Activated CD4-positive, alpha-beta T cell treated with anti-CD3 and anti-CD28 coated beads, Interleukin-2, amount 50 U/mL, for 24 hours (primary cell): ENCODE measurements around the gene NUDT6.
"Not testable (repeated sequence)": the region's sequence is repeated elsewhere in the genome, so short reads cannot be mapped to it uniquely, and the experiment has no call there.

Experiments used
- DNase-seq, 2 donors: peaks; one replicate each; pipeline ENCODE4 v3.0.0-alpha.2; 2020; ENCODE audit warnings: low read depth in 1 of 2, low spot score in 1 of 2

Gene NUDT6

GRCh38 chr4:122879001-122879400 lies 43.4 kb downstream of the NUDT6 start:
- DNase-seq, result no peak

DNA sequence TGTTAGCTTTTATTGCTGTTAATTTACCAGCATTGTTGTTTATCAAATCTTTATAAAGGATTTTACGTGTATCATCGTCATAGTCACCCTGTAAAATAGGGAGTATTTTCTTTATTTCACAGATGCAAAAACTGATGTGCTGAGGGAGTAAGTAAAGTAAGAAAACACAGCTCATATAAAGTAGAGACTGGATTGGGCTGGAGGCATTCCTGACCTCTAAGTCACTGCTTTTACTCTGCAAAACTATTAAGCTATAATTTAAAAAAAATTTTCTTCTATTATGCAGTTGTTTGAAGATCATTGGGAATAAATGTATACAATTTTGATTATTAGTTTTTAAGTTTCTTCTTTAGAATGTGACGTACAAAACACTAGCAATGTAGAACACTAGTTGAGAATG lies 45.9 kb downstream of the NUDT6 start:
- DNase-seq, result no peak

DNA sequence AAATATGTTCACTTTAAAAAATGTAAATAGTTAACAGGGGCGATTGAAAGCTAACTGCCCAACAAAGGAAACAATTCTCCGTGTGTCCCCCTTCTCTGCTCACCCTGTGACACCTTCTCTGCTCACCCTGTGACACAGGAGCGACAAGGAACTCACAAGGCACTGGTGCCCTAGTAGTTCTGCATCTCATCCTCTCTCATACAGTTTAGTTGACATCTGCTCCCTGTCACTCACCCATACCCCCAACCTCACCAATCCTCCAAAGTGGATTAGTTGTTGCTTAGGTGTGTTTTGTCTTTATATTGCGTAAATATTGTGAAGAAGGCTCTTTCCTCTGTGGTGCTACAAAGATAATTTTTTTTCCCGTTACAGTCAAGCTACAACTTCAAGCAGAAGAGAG lies 46.4 kb downstream of the NUDT6 start:
- no peak for DNase-seq

DNA sequence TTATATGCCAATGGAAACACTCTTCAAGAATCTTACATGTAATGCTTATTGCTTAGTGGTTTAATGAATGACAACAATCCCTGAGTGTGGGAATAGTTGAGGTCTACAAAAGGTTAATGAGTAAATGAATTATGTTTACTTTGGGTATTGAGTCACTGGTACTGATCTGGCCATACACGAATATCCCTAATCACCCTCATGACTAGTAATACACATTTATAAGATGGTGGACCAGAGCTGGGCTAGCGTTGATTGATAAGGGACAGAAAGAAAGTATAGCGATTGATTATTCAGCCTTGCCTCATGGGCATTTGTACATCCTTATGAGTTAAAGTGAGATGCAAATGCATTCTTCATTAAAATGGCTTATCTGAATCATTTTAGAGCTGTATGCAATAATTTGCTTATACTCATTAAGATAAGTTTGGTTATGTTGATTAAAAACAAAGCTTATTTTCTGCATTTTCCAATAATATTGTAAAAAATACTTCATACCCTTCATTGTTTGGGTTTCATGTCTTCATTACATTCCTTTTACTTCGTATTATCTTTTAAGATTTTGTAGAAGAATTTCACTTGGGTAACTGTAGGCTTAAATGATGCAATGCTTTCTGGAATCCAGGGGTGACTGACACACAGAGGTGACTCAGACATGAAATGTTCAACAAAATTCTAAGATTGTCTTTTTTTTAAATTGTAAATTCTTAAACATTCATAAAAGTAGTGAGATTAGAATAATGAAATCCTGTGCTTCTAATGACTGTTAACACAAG lies 48.4 kb downstream of the NUDT6 start:
- no peak for DNase-seq

DNA sequence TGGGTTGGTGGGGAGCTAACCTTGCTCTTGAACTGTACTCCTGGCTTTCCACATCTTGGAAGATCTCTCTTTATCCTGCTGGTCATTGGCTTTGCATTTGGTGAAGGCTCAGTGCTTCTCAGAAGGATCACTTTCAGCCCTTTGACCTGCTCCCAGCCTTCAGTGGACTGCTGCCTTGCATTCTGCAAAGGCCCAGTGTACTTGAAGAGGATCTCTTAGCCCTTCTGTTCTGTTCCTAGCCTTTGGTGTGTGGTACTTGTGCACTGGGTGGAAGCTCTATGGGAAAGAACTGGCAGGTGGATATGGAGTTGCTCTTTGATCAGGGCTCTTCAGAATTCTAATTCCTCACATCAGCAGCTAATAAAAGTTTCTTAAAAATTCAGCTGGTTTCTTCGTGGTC lies 49.3 kb downstream of the NUDT6 start:
- DNase-seq, result no peak

- not testable (repeated sequence) for DNase-seq
Measured at GRCh38 chr4:122868235-122868634, 54.2 kb downstream of the NUDT6 start.

GRCh38 chr4:122865425-122865824 lies 57.0 kb downstream of the NUDT6 start:
- DNase-seq, result no peak

GRCh38 chr4:122863639-122864038 lies 58.8 kb downstream of the NUDT6 start:
- no peak for DNase-seq

DNA sequence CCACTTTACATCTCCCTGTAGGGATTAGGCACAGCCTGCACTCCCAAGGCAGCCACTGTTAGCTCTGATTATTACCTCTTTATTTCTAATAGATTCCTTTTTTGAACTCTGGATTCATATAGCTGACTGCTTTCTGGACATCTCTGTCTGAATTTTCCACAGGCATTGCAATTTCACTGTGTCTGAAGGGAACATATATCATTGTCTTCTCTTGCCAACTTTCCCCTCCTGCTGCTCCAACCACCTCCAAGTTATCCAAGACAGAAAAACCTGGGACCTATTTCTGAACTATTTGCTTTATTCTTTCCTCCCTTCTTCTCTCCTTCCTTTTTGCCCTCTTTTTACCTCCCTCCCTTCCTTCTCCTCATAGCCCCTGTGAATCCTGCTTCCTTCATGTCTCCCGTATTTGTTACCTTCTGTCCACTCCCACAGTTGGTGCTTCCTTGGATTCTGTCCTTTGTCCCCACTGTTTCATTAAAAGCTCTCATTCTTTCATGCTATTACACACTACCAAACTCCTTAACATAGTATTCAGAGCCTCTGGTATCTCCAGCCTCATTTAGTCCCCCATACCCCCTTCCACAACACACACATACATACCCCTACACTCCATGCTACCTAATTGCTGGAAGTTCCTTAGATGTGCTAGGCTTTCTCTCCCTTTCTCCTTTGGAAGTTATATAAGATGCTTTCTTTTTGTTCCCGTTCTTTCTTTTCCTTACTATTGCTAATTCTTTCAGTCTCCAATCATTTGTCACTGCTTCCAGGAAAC lies 61.0 kb downstream of the NUDT6 start:
- DNase-seq, result no peak

- DNase-seq, result no peak
Measured at GRCh38 chr4:122858705-122859104, 63.7 kb downstream of the NUDT6 start.

- no peak for DNase-seq
Measured at GRCh38 chr4:122857160-122857559, 65.2 kb downstream of the NUDT6 start.

- no peak for DNase-seq
Measured at GRCh38 chr4:122855353-122855890, 67.0 kb downstream of the NUDT6 start.

DNA sequence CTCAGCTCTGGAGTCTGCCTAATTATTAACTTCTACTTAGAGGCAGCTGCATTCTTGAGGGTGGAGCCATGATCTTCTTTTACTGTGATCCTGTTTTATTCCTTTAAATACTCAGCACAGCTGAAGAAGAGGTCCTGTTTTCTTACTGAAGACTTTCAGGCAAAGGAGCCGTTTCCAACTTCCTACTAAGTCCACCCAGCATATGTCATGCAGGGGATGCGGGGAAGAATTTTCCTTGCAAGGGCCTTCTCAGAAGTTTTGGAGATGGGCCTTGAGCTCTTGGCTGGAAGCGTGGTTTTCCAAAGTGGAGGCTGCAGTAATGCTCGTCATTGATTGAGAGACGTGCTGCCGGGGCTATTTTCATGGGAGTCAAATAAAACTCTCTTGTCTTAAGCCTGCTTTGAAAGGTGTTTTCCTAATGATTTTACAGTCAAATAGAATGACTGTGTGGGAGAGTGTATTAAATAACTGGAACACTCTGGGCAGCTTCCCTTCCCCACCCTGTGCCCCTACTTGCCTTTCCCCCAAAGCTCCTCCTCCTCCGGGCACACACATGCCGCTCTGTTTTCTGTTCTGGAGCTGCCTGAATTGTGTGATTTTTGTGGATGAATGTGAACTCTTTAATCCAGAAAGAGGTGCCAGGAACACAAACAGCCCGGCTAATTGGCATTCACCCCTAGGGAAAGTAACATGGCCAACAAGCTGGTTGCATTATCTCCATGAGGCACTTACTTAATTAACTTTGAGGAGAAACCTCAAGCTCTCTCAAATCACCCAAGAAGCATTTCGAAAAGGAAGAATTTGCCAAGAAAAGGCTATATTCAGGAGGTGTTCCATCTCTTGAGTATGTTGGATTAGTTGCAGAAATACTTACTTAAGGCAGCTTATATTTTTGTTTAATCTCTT lies 67.7 kb downstream of the NUDT6 start:
- DNase-seq, result no peak

GRCh38 chr4:122851568-122851967 lies 70.8 kb downstream of the NUDT6 start:
- DNase-seq, result no peak

GRCh38 chr4:122849789-122850188 lies 72.6 kb downstream of the NUDT6 start:
- DNase-seq, result not testable (repeated sequence)

DNA sequence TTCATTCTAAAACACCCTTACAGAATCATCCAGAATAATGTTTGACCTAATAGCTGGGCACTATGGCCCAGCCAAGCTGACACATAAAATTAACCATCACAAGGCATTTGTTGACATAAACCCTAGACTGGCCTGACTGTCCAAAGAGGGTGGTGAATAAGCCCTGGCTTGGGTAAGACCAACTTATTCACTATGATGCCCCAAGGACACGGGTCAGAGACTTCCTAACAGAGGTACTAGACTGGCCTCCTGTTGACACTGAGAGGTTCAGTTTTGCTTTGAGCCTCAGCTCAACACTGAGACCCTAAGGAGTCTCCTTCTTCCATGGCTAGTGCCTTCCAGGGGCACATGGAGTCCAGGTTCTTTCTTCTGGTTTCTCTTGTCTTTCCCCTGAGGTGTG lies 74.5 kb downstream of the NUDT6 start:
- DNase-seq, result no peak

- no peak for DNase-seq
Measured at GRCh38 chr4:122845760-122846159, 76.6 kb downstream of the NUDT6 start.

GRCh38 chr4:122845066-122845465 lies 77.3 kb downstream of the NUDT6 start:
- no peak for DNase-seq

DNA sequence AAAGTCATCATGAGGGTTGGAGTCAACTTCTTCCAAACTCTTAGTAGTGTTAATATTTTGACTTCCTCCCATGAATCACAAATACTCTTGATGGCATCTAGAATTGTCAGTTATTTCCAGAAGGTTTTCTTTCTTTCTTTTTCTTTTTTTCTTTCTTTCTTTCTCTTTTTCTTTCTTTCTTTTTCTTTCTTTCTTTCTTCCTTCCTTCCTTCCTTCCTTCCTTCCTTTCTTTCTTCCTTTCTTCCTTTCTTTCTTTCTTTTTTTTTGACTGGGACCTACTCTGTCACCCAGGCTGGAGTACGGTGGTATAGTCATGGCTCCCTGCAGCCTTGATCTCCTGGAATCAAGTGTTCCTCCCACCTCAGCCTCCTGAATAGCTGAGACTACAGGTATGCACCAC lies 78.0 kb downstream of the NUDT6 start:
- not testable (repeated sequence) for DNase-seq

DNA sequence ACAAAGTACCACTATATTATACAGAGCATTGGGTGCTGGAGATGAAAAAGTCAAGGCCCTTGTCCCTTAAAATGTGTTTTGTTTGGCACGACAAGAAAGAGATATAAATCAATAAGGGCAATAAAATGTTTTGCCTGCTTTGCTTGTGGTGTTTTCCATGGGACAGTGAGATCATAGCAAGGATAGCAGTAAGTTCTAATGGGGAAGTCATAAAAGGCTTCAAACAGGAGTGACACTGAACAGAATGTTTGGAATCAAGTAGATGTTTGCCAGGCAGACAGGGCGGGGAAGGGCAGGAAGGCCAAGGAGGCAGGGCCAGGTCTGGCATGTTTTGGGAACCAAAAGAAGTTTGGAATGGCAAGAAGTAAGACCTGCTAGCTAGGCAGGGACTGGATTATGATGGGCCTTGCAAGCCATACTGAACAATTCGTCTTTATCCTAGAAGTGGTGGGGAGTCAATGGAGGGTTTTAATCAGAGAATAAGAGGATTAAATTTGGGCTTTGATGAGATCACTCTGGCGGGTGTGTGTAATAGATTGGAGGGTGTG lies 79.3 kb downstream of the NUDT6 start:
- no peak for DNase-seq
